T-helper 2 cell (primary cell): ENCODE results near the gene MVB12B.

Experiments
- DNase-seq, 5 experiments: peaks; one replicate each; pipeline versions ENCODE4 v3.0.0 to v3.0.0-alpha.2; 2012 to 2022

The MVB12B gene

DNA sequence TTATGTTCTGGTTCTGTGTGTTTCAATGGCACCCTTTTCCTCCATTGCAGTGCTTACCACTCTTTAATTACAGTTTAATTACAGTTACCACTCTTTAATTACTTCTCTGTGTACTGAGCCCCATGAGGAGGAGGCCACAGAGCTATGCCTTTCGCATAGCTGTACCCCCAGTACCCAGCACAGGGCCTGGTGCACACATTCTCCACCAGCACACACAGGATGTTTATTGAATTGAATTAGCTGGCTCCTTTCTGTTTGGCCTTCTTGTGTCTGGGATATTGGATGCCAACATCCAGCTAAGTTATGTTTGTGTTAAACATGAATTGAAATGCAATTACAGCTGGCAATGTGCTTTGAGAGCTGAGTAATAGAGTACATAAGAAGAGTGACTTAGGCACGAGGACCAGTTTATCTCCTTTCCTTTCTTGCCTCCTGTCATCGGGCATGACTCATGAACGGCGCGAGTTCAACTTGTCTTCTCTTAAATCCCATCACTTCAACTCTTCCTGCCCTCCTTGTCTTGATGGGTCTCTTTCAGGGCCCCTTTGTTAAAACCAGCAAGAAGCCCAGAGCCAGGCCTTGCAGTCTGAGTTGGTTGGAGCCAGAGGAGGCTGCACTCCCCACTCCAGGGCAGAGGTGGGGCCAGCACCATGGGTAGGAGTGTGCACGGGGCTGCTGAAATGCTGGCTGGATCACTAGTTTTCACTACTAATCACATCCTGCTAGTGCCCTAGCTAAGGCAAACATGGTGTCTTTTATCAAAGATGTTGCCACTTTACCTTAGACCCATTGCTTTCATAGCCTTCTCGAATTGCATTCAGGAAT, 37.4 kb downstream of the MVB12B start:
- DNase-seq = no peak

DNA sequence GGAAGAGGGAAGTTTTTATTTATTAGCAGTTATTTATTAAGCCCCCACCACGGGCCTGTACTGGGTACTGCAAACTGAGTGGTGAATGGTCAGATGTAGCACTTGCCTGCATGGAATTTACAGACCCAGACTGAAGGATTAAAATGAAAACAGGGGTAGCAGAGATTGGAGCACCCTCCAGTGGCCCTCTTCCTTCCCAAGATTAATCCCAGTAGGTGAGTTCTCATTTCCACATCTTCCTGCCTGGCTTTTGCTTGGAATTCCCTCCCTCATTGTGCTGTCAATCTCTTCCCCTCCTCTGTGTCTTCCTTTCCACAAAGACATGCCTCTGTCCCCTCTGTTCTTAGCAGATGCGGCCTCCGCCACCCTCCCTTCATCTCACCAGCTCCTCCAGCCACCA, 39.2 kb downstream of the MVB12B start:
- DNase-seq = no peak

DNA sequence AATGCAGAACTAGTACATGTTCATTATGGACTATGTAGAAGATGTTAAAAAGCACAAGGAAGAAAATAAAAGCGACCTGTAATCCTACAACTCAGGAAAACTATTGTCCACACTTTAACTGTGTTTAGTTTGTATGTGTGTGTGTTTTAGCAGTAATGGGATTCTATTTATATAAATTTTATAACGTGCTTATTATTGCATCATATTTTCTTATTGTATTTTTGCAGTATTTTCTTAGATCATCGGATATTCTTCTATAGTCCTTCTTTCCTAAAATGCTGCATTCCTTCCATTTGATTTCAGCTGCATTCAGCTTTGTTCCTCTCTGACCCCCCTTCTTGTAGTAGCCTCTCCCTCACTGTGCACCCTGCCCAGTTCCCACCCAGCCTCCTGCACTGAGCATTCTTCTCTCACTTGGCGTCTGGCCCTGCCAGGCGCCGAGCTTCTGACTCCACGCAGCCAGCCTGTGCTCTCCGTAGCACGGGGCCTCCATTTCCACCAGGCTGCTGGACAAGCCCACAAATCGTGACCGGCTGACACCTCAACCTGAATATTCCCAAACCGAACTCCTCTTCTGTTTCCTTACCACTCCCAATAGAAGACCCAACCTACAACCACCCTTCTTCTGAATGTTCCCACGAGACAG, 39.9 kb downstream of the MVB12B start:
- no peak for DNase-seq

DNA sequence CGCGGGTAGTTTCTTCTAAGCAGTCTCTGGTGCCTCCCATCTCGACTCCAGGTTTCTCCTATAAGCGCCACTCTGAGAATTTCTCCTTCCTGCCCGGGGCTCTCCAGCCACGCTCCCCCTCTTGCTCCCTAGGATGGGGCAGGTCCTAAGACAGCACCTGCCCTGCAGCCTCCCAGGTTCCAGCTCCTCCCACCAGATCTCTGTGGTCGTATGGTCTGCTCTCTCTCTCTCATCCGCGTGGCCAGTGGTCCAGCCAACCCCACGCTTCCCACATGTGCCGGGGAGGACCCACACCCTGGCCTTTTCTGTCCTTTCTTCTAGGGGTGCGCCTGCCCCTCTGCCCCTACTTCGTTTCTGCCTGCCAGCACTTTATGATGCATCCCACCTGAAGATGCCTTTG, 40.5 kb downstream of the MVB12B start:
- no peak for DNase-seq

DNA sequence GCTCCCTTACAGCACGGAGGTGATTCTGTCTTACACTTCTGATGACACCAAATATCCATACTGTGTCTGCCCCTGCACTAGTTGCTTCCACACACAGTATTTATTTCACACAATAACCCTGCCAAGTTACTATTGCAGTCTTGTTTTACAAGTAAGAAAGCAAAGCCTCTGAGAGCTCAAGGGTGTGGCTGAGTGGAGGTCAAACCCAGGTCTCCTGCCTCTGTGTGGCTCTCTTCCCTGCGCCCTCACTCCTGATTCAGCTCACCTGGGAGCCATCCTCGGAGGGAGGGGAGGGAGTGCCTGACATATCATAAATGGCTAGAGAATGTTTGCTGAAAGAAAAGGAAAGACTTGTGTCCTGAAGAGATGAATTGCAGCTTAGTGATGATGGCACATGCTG, 41.0 kb downstream of the MVB12B start:
- DNase-seq = no peak

DNA sequence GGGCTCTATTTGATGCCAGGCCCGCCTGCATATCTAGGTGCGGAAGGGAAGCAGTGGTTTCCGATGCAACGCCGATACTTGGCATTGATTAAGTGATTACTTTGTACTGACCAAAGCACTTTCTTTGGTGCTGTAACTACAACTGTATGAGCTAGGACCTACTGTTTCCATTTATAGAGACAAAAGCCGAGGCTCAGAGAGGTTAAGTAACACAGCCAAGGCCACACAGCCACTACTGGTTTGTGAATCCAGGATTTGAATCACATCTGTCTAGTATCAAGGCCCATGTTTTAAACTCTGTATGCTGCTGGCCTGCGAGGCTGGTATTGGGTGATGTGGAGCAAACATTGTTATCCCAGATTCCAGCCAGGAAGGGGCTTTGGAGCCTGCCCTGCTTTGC, 41.4 kb downstream of the MVB12B start:
- DNase-seq = no peak

DNA sequence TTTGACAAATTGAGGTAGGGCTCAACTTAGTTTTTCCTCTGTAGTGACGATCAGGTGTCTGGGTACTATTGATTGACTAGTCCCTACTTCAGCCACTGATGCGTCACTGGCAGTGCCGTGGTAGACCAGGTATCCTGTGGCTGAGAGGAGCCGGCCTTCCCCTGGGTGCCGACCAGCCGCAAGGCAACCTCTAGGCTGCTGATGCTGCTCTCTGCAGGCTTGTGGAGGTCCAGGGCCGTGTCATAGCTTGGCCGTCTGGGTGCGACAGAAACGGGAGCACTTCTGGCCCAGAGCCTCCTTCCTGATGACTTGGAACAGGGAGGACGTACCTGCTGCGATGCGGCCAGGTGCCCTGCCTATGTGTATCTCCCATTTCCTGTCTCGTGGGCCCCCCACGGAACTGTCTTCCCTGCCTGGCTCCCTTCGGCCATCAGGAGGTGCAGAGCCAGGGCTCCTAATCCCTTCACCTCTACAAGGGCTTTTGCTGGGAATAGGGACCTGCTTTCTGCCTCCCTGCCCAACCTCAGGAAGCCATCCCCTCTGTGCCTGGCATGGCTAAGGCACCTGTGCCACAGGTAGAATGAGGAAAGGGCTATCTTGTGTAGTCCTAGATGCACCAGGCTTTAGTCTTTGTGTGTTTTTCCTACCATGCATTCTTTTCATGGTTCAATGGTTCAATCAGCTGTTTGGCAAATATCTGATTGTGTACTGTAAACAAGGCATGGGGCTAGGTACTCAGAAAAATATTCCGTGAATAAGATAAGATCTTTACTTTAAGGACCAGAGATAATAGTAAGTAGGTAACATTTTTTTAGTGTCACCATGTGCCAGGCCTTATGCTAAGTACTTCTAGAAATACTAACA, 44.6 kb downstream of the MVB12B start:
- no peak for DNase-seq

DNA sequence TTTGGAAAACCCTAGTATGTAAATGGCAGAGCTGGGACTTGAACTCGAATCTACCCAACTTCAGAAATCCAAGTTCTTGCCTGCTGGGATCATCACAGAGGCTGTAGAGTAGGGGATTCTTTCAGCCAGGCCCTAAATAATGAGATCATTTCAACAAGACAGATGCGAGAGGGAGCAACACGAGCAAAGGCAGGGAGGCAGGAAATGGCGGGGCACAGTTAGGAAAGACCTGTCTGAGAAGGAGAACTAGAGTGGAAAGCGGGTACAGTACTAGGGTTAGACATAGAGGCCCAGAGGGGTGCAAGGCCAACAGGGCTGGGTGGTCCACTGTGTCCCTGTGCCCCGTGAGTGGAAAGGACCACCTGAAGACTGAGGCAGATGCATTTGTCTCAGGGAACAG, 46.1 kb downstream of the MVB12B start:
- no peak for DNase-seq

DNA sequence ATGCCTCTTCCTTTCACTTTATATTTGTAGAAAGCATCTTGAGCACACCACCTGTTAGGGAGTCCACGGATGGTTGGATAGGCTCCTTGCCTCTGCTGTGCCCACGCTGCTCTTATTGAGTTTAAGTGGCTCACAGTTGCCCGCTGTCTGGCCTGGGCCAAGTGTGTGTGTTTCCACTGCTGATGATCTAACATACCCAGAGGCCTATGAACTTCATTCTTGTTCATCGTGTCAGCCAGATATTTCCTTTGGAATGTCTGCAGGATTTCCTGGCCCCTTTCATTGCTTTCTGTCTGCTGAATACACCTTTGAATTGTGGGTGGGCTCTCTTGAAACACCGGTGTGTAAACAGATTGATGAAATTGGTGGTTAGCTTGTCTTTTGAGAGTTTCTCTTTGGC, 46.6 kb downstream of the MVB12B start:
- DNase-seq = no peak

DNA sequence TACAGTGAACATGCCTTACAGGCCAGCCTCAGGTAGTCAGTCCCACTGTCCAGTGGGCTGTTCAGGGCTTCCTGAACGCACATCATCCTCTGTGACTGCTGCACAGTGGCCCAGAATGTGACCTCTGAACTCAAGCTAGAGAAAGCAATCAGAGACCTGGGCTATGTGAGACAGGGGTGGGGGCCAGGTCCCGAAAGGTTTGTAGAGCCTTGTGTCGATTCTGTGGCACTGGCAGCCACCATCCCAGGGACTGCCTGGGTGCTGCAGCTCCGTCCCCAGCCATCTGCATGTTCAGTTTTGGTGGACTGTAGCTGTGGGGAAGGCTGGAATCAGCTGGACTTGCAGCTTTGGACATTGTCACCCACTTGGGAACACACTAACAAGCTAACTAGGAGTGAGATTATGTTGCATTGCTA, 47.7 kb downstream of the MVB12B start:
- DNase-seq = no peak

DNA sequence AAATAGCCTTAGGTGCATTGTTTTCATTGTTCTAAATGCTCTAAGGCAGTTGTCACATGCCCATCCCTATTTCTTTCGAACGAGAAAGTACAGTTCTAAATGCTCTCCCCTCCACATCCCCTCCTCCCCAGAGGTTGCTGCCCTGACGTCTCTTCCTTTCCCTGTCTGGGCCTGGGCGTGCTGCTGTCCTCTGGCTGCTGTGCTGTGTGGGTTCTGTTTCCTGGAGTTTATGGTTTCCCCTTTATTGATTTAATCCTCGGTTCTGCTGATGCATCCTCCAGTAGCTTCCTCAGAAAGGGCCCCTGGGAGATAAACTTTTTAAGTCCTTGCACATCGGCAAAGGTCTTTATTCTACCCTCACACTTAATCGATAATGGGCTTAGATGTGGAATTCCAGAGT, 48.8 kb downstream of the MVB12B start:
- DNase-seq = no peak

DNA sequence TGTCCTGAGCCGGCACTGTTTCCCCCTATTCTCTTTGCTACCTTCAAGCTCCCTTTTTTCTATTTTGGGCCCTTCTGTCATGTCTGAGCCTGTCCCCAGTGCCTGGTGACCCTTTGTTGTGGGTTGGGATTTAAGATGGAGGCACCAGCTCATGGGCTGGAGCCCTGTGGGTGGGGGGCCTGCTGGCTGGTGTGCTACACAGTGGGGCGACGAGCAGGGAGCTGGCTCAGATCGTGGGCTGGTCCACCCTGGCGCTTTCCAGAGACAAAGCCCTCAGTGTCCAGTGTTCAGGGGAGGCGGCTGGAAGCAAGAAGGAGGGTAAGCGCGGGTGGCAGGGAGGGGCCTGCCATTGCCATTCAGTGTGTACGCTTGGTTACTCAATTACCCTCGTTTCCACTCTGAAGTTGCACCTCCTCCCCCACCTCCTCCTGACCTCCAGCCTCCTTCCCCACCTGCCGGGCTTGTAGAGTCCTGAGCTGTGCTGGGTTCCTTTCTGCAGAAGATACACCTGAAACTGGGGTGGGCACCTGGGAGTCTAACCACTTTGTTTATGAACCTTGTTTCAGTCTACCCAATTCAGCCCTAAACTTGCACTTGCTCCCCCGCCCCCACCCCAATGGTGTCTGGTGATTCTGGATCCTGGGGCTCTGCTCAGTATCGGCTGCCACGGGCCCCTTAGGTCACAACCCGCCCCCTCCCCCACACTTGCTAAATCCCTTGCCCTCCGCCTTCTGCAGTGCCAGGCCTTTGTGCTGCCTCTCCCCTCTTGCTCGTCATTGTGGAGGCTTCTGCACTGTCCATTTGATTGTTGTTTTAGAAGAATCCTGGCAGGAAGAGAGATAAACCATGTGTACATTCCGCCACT, 49.9 kb downstream of the MVB12B start:
- no peak for DNase-seq

DNA sequence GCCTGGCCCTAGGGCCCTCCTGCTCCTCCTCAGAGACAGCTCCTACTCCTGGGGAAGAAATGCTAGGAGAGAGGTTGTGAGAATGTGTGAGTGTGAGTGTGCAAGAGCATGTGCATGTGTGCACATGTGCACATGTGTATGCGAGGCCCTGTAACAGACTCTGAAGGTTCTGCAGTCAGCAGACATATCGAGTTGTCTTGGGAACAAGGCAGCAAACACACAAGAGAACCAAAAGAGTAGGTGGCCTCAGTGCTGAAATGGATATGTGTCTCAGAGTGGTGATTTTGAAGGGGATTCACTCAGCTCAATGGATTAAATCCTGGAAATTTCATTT, 50.5 kb downstream of the MVB12B start:
- no peak for DNase-seq

DNA sequence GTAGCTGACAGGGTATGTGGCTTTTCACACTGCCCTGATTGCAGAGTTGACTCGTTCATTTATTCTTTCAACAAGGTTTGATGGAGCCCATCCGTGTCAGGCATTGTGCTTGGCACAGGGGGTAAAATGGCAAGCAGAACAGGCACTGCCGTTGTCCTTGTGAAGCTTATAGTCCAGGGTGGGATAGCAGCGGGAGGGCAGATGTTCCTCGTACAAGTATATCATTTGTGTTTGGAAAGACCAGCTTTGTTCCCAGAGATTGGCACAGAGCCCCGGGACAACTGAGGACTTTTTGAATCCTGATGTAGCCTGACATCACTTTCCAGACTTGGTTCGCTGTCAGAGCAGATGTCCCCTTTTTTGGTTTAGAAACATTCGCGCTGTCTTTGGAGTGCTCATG, 50.9 kb downstream of the MVB12B start:
- DNase-seq = no peak

DNA sequence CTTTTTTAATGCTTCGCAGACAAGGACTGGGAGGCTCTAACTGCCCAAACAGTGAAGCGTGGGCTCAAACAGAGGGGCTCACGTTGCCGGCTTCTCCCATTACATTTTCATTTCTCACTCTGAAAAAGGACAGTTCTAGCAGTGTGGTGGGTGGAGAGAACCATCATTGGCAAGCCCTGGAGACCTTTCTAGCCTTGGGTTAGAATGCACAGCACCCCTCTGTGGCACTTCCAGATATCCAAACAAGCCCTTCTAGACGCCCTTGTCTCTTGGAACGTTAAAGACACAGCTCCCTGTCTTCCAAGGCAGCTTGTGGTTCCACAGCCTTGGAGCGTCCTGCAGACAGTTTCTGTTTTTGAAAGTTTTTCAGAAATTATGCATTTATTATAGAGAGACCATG, 52.1 kb downstream of the MVB12B start:
- no peak for DNase-seq

DNA sequence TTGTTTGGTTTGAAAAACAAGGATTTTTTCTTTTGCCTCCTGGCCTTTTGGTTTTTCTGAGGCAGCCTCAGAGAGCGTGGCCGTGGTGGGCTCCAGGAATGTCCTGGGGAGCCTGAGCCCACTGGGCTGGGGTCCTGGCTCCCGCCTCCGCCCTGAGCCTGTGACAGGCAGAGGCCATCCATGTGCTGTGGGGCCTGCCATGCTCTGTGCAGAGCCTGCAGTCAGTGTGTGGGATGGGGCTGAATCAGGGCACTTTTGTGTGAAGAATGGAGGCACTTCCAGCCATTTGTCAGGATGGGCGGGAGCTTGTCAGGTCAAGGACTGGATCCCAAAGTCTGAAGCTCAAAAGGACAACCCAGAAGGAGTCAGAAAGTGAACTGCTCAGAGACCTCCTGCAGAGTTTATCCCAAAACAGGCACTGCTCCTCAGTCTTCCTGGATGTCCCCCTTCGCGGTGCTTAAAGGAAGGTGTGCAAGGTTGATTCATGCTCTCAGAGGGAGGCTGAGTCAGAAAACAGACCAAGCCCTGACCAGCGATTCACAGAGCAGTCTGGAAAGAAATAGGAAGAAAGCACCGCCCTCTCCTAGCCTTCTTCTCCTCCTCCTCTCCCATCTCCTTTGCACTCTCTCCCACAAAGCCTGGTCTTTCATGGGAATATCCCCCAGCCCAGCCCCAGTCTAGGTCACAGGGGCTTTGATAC, 53.2 kb downstream of the MVB12B start:
- DNase-seq = no peak

DNA sequence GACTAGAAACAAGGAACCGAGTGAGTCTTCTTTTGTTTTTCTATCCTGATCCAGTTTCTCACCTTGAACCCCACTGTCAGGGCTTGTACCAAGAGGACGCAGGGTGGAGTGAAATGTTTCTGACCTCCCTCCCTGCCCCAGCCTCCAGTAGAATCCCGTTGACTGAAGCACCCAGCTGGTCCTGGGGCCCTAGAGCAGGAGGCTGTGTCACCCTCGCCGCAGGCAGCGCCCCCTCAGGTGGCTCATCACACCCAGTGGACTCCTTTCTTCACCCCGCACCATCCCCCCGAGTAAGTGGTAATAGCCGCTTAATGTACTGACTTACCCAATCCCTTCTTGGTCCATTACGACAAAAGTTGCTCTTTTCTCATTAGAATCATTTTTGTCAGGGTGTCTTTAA, 53.8 kb downstream of the MVB12B start:
- DNase-seq = no peak

DNA sequence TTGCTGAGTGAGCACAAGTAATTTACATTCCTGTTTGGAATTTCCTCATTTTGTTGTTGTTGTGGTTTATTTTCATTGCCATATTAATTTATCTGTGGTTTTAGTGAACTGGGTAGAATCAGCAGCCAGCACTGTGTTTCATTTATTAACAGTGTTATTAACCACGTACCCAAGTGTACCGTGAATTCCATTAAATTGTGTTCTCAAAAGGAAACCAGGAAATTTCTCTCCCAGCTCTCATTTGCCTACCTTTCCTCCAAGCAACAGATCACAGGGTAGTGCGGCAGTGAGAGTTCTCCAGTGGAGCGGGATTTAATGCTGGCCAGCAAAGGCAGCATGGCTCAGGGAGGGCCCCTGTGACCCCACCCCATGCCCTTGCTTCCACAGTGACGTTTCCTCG, 54.6 kb downstream of the MVB12B start:
- no peak for DNase-seq

DNA sequence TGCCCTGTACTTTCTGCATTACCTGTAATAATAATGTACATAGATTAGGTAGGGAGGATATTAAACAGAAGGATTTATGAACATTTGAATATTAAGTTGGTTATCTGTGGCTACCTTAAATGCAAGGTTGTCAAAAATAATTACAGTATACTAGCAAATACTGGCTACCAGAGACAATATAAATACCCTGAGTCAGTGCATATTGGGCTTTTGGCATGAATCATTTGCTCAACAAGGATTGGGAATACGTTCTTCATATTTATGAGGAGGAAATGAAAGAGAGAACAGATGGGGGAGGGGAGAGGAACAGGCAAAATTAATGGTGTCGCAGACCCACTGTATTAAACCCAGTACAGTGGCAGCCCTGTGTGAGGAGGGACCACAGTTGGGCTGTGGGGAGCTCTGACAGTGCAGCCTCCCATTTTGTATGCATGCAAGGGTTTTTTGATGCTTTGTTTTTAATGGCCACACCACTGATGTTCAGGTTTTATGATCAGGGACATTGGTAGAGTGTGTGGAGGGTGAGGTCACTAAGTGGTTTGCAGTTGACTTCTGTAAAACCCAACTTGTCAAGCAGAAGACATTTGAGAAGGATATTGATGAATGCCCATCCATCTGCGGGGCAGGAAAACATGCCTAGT, 56.9 kb downstream of the MVB12B start:
- DNase-seq = no peak

DNA sequence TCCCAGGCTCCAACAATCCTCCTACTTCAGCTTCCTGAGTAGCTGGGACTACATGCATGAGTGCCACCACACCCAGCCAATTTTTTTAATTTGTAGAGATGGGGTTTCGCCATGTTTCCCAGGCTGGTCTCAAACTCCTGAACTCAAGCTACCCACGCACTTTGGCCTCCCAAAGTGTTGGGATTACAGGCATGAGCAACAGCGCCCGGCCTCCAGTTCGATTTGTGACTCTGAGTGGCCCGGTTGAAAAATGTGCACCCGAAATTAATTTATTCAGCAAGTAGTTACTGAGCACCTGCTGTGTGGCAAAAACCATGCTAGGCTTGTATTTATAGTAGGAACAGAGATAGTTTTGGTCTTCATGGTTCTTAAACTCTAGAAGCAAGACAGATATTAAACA, 58.3 kb downstream of the MVB12B start:
- no peak for DNase-seq

DNA sequence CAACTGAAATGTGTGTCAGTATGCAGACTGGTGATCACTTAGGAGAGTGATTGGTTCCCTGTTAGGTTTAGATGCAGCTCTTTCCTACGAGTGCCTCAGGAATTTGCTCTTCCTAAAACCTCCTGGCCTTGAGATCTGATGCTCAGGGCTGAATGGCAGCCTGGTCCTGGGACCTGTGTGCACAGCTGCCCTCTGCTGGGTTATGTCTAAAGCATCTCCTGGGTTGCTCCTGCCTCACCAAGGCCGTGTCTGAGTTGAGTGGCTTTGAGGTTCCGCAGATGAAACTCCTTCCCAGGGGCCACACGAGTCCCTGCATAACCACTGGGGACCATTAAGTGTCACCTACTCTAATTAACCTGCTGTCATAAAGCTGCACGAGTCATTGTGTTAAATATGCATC, 59.5 kb downstream of the MVB12B start:
- no peak for DNase-seq

DNA sequence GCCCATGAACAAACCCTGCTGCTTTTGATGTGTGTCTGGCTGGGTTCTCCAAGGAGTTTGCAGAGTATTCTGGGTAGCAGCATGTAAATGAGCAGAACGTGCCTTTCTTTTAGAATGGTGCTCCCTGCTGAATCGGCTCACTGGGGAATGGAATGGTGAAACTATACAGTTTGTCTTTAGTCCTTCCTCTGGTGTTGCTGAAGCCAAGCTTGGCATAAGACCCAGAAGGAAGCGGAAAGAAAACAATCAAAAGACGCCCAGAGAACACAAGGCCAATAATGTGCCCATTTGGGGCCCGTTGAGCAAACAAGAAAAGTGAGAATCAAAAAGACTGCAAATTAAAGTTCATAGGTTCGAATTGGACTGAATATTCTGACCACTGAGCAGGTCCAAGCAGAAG, 60.1 kb downstream of the MVB12B start:
- DNase-seq = no peak
